Hematopoietic multipotent progenitor cell treated with erythropoietin and hydrocortisone succinate and interleukin-3 and kit ligand, for 17 days (in vitro differentiated cells): ENCODE data around the gene TMEM178B.
"Not testable (repeated sequence)": the region's sequence is repeated elsewhere in the genome, so short reads cannot be mapped to it uniquely, and the experiment has no call there.

Source experiments
- DNase-seq: peaks from one replicate; pipeline ENCODE4 v3.0.0-alpha.2; 2015; ENCODE audit warnings: low spot score

The TMEM178B gene

GRCh38 chr7:141390339-141390738 lies 316.5 kb downstream of the TMEM178B start:
- DNase-seq, result no peak

GRCh38 chr7:141393056-141393455 lies 319.2 kb downstream of the TMEM178B start:
- DNase-seq, result no peak

GRCh38 chr7:141397236-141398163 lies 323.6 kb downstream of the TMEM178B start:
- no peak for DNase-seq

GRCh38 chr7:141400356-141400755 lies 326.5 kb downstream of the TMEM178B start:
- no peak for DNase-seq

- DNase-seq, result no peak
Measured at GRCh38 chr7:141402277-141402996, 328.6 kb downstream of the TMEM178B start.

GRCh38 chr7:141403846-141404245 lies 330.0 kb downstream of the TMEM178B start:
- not testable (repeated sequence) for DNase-seq

GRCh38 chr7:141406347-141406746 lies 332.5 kb downstream of the TMEM178B start:
- no peak for DNase-seq

- no peak for DNase-seq
Measured at GRCh38 chr7:141407893-141408292, 334.0 kb downstream of the TMEM178B start.

GRCh38 chr7:141408440-141408839 lies 334.6 kb downstream of the TMEM178B start:
- DNase-seq, result no peak

- no peak for DNase-seq
Measured at GRCh38 chr7:141409219-141409618, 335.4 kb downstream of the TMEM178B start.

- DNase-seq, result no peak
Measured at GRCh38 chr7:141409801-141410329, 336.0 kb downstream of the TMEM178B start.

GRCh38 chr7:141410353-141411000 lies 336.6 kb downstream of the TMEM178B start:
- DNase-seq, result no peak

GRCh38 chr7:141411133-141411532 lies 337.3 kb downstream of the TMEM178B start:
- DNase-seq, result no peak

GRCh38 chr7:141415999-141416398 lies 342.1 kb downstream of the TMEM178B start:
- DNase-seq, result no peak

- no peak for DNase-seq
Measured at GRCh38 chr7:141416650-141417270, 342.9 kb downstream of the TMEM178B start.

GRCh38 chr7:141417506-141417905 lies 343.6 kb downstream of the TMEM178B start:
- no peak for DNase-seq

- DNase-seq, result no peak
Measured at GRCh38 chr7:141418066-141418465, 344.2 kb downstream of the TMEM178B start.

GRCh38 chr7:141421306-141421705 lies 347.4 kb downstream of the TMEM178B start:
- DNase-seq, result no peak

GRCh38 chr7:141427134-141427533 lies 353.3 kb downstream of the TMEM178B start:
- DNase-seq, result no peak

- no peak for DNase-seq
Measured at GRCh38 chr7:141430455-141431139, 356.7 kb downstream of the TMEM178B start.

GRCh38 chr7:141431140-141431479 lies 357.2 kb downstream of the TMEM178B start:
- DNase-seq, result no peak
